Ishikawa (cell line): Measurements from ENCODE around the gene GAS7.

ENCODE experiments used
- CEBPB ChIP-seq: IDR thresholded peaks from 2 replicates; pipeline ENCODE4 v1.6.1; 2012
- CREB1 ChIP-seq: IDR thresholded peaks from 2 replicates; pipeline ENCODE4 v1.6.1; 2012; ENCODE audit warnings: low read depth
- EGR1 ChIP-seq: IDR thresholded peaks from 2 replicates; pipeline ENCODE4 v1.6.1; 2012
- EP300 ChIP-seq: IDR thresholded peaks from 2 replicates; pipeline ENCODE4 v1.6.1; 2012; ENCODE audit warnings: borderline replicate concordance
- FOXM1 ChIP-seq: IDR thresholded peaks from 2 replicates; pipeline ENCODE4 v1.6.1; 2012; ENCODE audit warnings: low read depth, borderline replicate concordance
- MAX ChIP-seq: IDR thresholded peaks from 2 replicates; pipeline ENCODE4 v1.6.1; 2012
- NFIC ChIP-seq: IDR thresholded peaks from 2 replicates; pipeline ENCODE4 v1.6.1; 2012
- RAD21 ChIP-seq: IDR thresholded peaks from 2 replicates; pipeline ENCODE4 v1.6.1; 2012; ENCODE audit warnings: low read depth
- REST ChIP-seq: IDR thresholded peaks from 2 replicates; pipeline ENCODE4 v1.6.1; 2012; ENCODE audit warnings: low read depth, mild to moderate bottlenecking
- TAF1 ChIP-seq: IDR thresholded peaks from 2 replicates; pipeline ENCODE4 v1.6.1; 2012; ENCODE audit warnings: low read depth, mild to moderate bottlenecking
- TCF12 ChIP-seq: IDR thresholded peaks from 2 replicates; pipeline ENCODE4 v1.6.1; 2012; ENCODE audit warnings: low read depth
- TEAD4 ChIP-seq: IDR thresholded peaks from 2 replicates; pipeline ENCODE4 v1.6.1; 2012
- USF1 ChIP-seq: IDR thresholded peaks from 2 replicates; pipeline ENCODE4 v1.6.1; 2012
- YY1 ChIP-seq: IDR thresholded peaks from 2 replicates; pipeline ENCODE4 v1.6.1; 2012; ENCODE audit warnings: low read depth
- ZBTB7A ChIP-seq: IDR thresholded peaks from 2 replicates; pipeline ENCODE4 v1.6.1; 2012; ENCODE audit warnings: low read depth

The GAS7 gene

GRCh38 chr17:10147761-10148415, 50.5 kb downstream of the GAS7 start:
- no peak for TF ChIP-seq EGR1
- TF ChIP-seq YY1, result no peak
- no peak for TF ChIP-seq REST
- TF ChIP-seq NFIC, result no peak
- TF ChIP-seq CEBPB, result no peak
- TF ChIP-seq ZBTB7A, result no peak
- TF ChIP-seq MAX, result no peak
- no peak for TF ChIP-seq FOXM1
- no peak for TF ChIP-seq RAD21
- no peak for TF ChIP-seq EP300
- TF ChIP-seq CREB1, result no peak
- TF ChIP-seq TAF1, result no peak
- no peak for TF ChIP-seq TEAD4
- TF ChIP-seq TCF12, result no peak
- TF ChIP-seq USF1, result no peak

GRCh38 chr17:10147040-10147439, 51.4 kb downstream of the GAS7 start:
- TF ChIP-seq REST (no peak), CREB1 (no peak), ZBTB7A (no peak), FOXM1 (no peak), NFIC (no peak), EP300 (no peak), CEBPB (no peak), TCF12 (no peak)

- TF ChIP-seq FOXM1, result no peak
- no peak for TF ChIP-seq EP300
- TF ChIP-seq CREB1, result no peak
- TF ChIP-seq TCF12, result no peak
- TF ChIP-seq TEAD4, result no peak
- TF ChIP-seq RAD21, result no peak
- no peak for TF ChIP-seq CEBPB
- TF ChIP-seq USF1, result no peak
- no peak for TF ChIP-seq ZBTB7A
- TF ChIP-seq YY1, result no peak
- TF ChIP-seq TAF1, result no peak
- TF ChIP-seq NFIC, result no peak
Measured at GRCh38 chr17:10144982-10145381, 53.4 kb downstream of the GAS7 start.

GRCh38 chr17:10144456-10144855, 54.0 kb downstream of the GAS7 start:
- TF ChIP-seq CEBPB (no peak), RAD21 (no peak), YY1 (no peak)

GRCh38 chr17:10141436-10141835, 57.0 kb downstream of the GAS7 start:
- no peak for TF ChIP-seq ZBTB7A
- TF ChIP-seq TAF1, result no peak
- TF ChIP-seq YY1, result no peak
- no peak for TF ChIP-seq NFIC
- no peak for TF ChIP-seq CREB1
- TF ChIP-seq USF1, result no peak
- no peak for TF ChIP-seq CEBPB
- TF ChIP-seq RAD21, result no peak
- TF ChIP-seq EGR1, result no peak
- TF ChIP-seq MAX, result no peak
